BLaER1 treated with 17β-estradiol and CSF1 and Interleukin-3, amounts not matched to agents 10 nM and 100 nM (cell line): ENCODE measurements around the gene NOS1.

ENCODE experiments used
- H3K27ac ChIP-seq, 11 experiments: shearing (Covaris generic); formaldehyde crosslinking; 2 replicates each; pipeline ENCODE4 v1.8.1; 2022
- H3K27me3 ChIP-seq, 11 experiments: shearing (Covaris generic); formaldehyde crosslinking; 2 replicates each; pipeline ENCODE4 v1.8.1; 2022
- H3K36me3 ChIP-seq, 11 experiments: shearing (Covaris generic); formaldehyde crosslinking; 2 replicates each; pipeline ENCODE4 v1.8.1; 2022
- H3K4me1 ChIP-seq, 10 experiments: shearing (Covaris generic); formaldehyde crosslinking; 2 replicates each; pipeline ENCODE4 v1.8.1; 2022
- H3K4me2 ChIP-seq, 11 experiments: shearing (Covaris generic); formaldehyde crosslinking; 2 replicates each; pipeline ENCODE4 v1.8.1; 2022
- H3K4me3 ChIP-seq, 10 experiments: shearing (Covaris generic); formaldehyde crosslinking; 2 replicates each; pipeline ENCODE4 v1.8.1; 2022
- H3K9ac ChIP-seq, 11 experiments: shearing (Covaris generic); formaldehyde crosslinking; 2 replicates each; pipeline ENCODE4 v1.8.1; 2022
- H3K9me3 ChIP-seq, 11 experiments: shearing (Covaris generic); formaldehyde crosslinking; replicated peaks in 1 of 11; 2 replicates each; pipeline ENCODE4 v1.8.1; 2022
- H4K20me1 ChIP-seq, 11 experiments: shearing (Covaris generic); formaldehyde crosslinking; 2 replicates each; pipeline ENCODE4 v1.8.1; 2022
- Cebpa-rat ChIP-seq, 11 experiments: shearing (Covaris generic); IDR thresholded peaks; 2 replicates each; pipeline ENCODE4 v1.8.1; 2022

Gene NOS1

DNA sequence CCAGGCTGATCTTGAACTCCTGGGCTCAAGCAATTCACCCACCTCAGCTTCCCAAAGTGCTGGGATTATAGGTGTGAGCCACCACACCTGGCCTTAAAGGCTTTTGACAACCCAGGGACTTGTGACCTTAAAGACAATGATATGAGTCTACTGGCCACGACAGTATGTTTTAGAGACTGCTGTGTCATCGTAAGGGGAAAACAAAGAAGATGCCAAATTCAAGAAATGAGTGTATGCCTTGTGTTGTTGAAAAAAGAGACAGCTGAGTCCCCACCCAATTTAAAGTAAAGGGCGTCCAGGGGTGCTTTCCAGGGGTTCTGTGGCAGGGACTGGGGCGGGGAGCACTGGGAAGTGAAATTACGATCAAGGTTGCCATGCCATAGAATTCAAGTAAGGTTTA, 144.7 kb downstream of the NOS1 start:
- Histone ChIP-seq H3K9me3 (no peaks in the 10 kb centered on the region), H3K4me2 (no peak overlapping the region), H3K27me3 (no peaks in the 10 kb centered on the region), H3K36me3 (no peaks in the 10 kb centered on the region), H3K27ac (no peak overlapping the region), H4K20me1 (no peaks in the 10 kb centered on the region), H3K9ac (no peak overlapping the region), H3K4me3 (no peak overlapping the region), H3K4me1 (no peaks in the 10 kb centered on the region)
- TF ChIP-seq Cebpa-rat (IDR thresholded peaks at IDR 0.05) = no peak

GRCh38 chr12:117214797-117215196, 146.6 kb downstream of the NOS1 start:
- Histone ChIP-seq H3K4me2 (no peak overlapping the region), H3K4me1 (no peaks in the 10 kb centered on the region), H4K20me1 (no peaks in the 10 kb centered on the region), H3K9ac (no peak overlapping the region), H3K9me3 (no peaks in the 10 kb centered on the region), H3K36me3 (no peaks in the 10 kb centered on the region), H3K4me3 (no peak overlapping the region), H3K27me3 (no peaks in the 10 kb centered on the region), H3K27ac (no peak overlapping the region)
- no peak for TF ChIP-seq Cebpa-rat (IDR thresholded peaks at IDR 0.05)

DNA sequence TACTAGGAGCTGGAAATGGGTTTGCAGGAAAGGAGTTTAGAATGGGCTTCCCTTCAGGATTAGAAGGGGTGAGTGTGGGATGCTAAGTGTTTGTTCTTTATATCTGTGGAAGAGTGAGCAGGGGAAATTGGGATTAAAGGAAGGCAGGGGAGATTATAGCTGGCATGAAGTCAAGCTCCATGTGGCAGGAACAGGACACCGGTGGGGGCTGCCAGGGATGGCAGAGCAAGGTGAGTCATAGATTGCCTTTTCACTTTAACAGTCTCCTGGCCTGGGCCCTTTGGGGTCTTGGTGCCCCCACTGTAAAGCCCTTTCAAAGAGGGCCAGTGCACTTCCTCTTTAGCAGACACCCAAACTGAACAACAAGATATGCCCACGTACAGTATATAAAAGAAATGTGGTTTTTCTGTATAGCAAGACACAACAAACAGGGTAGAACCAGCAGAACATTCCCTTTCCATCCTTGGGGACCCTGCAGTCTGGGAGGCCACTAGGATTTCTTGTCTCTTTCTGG, 148.1 kb downstream of the NOS1 start:
- Histone ChIP-seq H3K36me3 (no peaks in the 10 kb centered on the region), H3K27ac (no peak overlapping the region), H3K4me3 (no peak overlapping the region), H3K27me3 (no peaks in the 10 kb centered on the region), H3K4me1 (no peaks in the 10 kb centered on the region), H4K20me1 (no peaks in the 10 kb centered on the region), H3K9ac (no peak overlapping the region), H3K9me3 (no peaks in the 10 kb centered on the region), H3K4me2 (no peak overlapping the region)
- no peak for TF ChIP-seq Cebpa-rat (IDR thresholded peaks at IDR 0.05)

- TF ChIP-seq Cebpa-rat (IDR thresholded peaks at IDR 0.05) = no peak
- Histone ChIP-seq H3K27ac (no peak overlapping the region), H3K36me3 (no peaks in the 10 kb centered on the region), H3K27me3 (no peaks in the 10 kb centered on the region), H3K9ac (no peak overlapping the region), H3K4me1 (no peaks in the 10 kb centered on the region), H3K4me3 (no peak overlapping the region), H4K20me1 (no peaks in the 10 kb centered on the region), H3K4me2 (no peak overlapping the region), H3K9me3 (no peaks in the 10 kb centered on the region)
Observed at GRCh38 chr12:117212563-117213190, 148.7 kb downstream of the NOS1 start.

DNA sequence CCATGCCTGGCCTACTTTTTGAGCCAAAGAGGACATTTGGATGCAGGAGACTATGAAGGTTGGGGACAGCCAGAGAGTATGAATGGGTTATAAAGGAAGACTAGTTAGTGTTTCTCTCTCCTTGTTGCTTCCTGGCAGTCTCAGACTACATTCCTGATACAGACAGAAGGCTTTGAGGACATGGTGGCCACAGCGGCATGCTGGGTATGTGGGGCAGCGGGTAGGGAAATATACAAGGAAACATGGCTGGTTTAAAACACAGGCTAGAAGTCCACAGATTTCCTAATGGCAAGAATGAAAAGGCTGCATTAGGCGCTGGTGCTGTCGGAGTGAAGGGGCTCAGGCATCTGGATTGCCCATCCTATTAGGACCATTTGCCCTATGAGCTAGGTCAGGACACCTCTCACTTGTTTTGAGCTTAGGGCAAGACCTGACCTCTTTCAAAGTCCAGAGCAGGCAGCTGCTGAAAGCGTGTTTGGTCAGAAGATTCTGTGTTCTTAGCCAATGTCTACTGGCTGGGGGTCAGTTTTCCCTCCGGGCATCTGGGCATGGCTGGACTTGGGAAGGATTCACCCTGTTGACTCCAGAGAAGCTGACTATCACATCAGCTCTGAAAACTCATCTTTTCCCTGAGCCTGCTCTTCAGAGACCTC, 151.0 kb downstream of the NOS1 start:
- TF ChIP-seq Cebpa-rat (IDR thresholded peaks at IDR 0.05) = no peak
- no peaks in the 10 kb centered on the region for H3K4me1 ChIP-seq
- no peaks in the 10 kb centered on the region for H4K20me1 ChIP-seq
- no peaks in the 10 kb centered on the region for H3K9me3 ChIP-seq
- H3K9ac ChIP-seq = no peak overlapping the region
- H3K4me3 ChIP-seq = no peak overlapping the region
- no peaks in the 10 kb centered on the region for H3K27me3 ChIP-seq
- no peak overlapping the region for H3K27ac ChIP-seq
- no peak overlapping the region for H3K4me2 ChIP-seq
- no peaks in the 10 kb centered on the region for H3K36me3 ChIP-seq

DNA sequence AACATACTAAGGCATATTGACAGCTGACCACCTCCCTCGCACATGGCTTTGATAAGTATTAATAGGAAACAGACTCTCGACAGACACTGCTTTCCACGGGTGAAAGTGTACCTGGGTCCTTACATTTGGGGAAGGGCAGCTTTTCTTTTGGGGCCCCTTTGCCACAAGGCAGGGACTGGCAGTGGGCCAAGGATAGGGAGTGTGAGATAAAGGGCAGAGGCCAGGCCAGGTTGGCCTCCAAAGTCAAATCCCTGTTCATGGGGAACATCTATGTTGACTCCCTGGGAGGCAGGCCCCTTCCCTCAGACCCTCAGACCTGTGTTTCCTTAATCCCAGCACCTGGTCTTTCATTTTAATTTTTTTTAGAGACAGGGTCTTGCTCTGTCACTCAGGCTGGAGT, 151.8 kb downstream of the NOS1 start:
- no peak for TF ChIP-seq Cebpa-rat (IDR thresholded peaks at IDR 0.05)
- Histone ChIP-seq H3K36me3 (no peaks in the 10 kb centered on the region), H4K20me1 (no peaks in the 10 kb centered on the region), H3K9ac (no peak overlapping the region), H3K27ac (no peak overlapping the region), H3K4me2 (no peak overlapping the region), H3K9me3 (no peaks in the 10 kb centered on the region), H3K4me1 (no peaks in the 10 kb centered on the region), H3K27me3 (no peaks in the 10 kb centered on the region), H3K4me3 (no peak overlapping the region)

- Histone ChIP-seq H4K20me1 (no peaks in the 10 kb centered on the region), H3K27ac (no peak overlapping the region), H3K9me3 (no peaks in the 10 kb centered on the region), H3K4me1 (no peaks in the 10 kb centered on the region), H3K27me3 (no peaks in the 10 kb centered on the region), H3K4me2 (no peak overlapping the region), H3K4me3 (no peak overlapping the region), H3K9ac (no peak overlapping the region), H3K36me3 (no peaks in the 10 kb centered on the region)
- TF ChIP-seq Cebpa-rat (IDR thresholded peaks at IDR 0.05) = no peak
Observed at GRCh38 chr12:117208811-117209455, 152.5 kb downstream of the NOS1 start.

- Histone ChIP-seq H3K9ac (no peak overlapping the region), H3K27ac (no peak overlapping the region), H3K4me2 (no peak overlapping the region), H3K27me3 (no peaks in the 10 kb centered on the region), H3K4me1 (peaks cover 0 to 1% (median under 1%) of the 10 kb centered on the region in 10 experiments; a peak in 3 of 20 replicates), H3K36me3 (no peaks in the 10 kb centered on the region), H3K9me3 (no peaks in the 10 kb centered on the region), H4K20me1 (no peaks in the 10 kb centered on the region), H3K4me3 (no peak overlapping the region)
- no peak for TF ChIP-seq Cebpa-rat (IDR thresholded peaks at IDR 0.05)
Observed at GRCh38 chr12:117208206-117208605, 153.2 kb downstream of the NOS1 start.

DNA sequence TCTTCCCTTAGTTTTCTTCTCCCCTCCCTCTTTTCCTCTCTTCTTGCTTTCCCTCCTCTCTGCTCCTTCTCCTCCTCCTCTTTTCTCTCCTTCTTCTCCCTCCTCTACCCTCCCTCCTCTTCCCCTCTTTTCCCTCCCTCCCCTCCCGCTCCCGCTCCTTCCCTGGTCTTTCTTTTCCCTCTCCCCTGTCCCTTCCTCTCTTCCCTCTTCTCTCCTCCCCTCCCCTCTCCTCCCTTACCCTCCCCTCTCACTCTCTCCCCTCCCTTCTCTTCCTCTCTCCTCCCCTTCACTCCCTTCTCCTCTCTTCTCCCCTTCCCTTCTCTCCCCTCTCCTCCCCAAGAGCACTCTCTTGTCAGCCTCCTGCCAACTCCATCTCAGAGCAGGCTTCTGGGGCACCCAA, 153.8 kb downstream of the NOS1 start:
- Histone ChIP-seq H3K4me1 (peaks cover 2 to 7% (median 5%) of the 10 kb centered on the region in 10 experiments; a peak in 16 of 20 replicates), H3K36me3 (no peaks in the 10 kb centered on the region), H3K4me3 (no peak overlapping the region), H4K20me1 (no peaks in the 10 kb centered on the region), H3K27ac (no peak overlapping the region), H3K9me3 (no peaks in the 10 kb centered on the region), H3K9ac (no peak overlapping the region), H3K27me3 (no peaks in the 10 kb centered on the region), H3K4me2 (no peak overlapping the region)
- TF ChIP-seq Cebpa-rat (IDR thresholded peaks at IDR 0.05) = no peak
